ENCODE results near the gene SRSF1.

The SRSF1 gene

DNA sequence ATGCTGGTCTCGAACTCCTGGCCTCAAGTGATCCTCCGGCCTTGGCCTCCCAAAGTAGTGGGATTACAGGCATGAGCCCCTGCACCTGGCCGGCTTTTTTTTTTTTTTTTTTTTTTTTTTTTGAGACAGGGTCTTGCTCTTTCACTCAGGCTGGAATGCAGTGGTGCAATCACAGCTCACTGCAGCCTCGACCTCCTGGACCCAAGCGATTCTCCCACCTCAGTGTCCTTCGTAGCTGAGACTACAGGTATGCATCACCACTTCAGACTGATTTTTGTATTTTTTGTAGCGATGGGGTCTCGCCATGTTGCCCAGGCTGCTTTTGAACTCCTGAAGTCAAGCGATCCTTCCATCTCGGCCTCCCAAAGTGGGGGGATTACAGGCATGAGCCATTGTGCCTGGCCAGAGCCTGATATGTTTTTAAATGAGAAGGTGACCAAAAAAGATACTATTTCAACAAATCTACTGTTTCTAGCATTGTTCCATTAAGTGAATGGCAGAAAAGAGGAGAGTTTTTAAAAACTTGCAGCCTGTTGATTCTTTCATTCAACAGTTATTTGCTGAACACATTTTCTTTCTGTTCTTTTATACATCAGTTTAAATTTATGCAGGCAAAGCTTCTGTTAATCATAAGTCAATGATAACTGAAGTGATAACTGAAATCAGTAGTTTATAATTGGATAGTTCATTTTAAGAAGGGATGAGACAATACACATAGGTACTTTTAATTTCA is 3.2 kb upstream of the SRSF1 start:
- DNase-seq, result no peak

DNA sequence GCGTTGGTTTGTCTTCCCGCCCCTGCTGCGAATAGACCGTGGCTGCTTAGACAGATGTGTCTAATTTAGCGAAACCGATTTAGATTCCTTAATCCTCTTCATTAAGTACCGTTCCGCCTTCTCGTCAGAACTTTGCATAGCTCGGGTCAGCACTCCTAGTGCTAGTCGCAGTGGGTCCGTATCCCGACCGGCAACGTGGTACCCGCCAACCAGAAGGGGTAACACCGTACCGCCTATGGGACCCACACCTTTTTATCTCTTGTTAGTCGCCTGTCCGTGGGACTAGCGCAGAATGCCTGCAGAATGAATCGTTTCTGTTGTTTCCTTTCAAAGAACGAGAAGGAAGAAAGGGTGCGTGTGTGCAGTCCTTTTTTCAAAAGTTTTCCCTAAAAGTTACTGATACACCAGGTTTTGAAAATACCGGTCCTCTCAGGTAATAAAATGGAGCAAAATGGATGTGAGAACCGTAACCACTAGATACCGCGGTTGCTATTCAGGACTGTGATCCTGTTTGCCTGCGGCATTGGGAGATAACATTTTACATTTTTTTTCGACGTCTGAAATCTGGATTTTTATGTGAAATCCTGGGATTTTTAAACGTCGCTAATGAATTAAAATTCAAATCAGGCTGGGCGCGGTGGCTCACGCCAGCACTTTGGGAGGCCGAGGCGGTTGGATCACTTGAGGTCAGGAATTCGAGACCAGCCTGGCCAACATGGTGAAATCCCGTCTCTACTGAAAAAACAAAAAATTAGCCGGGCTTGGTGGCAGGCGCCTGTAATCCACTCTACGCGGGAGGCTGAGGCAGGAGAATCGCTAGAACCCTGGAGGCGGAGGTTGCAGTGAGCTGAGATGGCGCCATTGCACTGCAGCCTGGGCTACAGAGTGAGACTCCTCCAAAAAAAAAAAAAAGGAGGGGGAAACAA is 998 bp upstream of the SRSF1 start:
- no peak for DNase-seq

DNA sequence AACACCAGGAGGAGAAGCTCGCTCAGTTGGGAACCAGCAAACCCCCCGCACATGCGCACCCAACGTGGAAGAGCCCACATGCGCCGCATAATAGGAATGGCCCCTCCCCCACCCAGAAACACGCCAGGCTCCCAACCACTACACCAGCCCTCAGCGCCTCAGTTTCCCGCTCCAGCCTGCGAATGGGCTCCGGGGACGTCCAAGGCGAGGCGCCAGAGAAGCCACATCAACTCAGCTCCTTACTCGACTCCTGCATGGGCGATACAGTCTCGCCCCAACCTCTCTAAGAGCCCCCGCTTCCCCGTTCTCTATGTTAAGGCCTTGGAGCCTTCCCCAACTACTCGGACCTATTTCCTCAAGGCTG is 504 bp downstream of the SRSF1 start:
- DNase-seq, result peak; percentile 54

DNA sequence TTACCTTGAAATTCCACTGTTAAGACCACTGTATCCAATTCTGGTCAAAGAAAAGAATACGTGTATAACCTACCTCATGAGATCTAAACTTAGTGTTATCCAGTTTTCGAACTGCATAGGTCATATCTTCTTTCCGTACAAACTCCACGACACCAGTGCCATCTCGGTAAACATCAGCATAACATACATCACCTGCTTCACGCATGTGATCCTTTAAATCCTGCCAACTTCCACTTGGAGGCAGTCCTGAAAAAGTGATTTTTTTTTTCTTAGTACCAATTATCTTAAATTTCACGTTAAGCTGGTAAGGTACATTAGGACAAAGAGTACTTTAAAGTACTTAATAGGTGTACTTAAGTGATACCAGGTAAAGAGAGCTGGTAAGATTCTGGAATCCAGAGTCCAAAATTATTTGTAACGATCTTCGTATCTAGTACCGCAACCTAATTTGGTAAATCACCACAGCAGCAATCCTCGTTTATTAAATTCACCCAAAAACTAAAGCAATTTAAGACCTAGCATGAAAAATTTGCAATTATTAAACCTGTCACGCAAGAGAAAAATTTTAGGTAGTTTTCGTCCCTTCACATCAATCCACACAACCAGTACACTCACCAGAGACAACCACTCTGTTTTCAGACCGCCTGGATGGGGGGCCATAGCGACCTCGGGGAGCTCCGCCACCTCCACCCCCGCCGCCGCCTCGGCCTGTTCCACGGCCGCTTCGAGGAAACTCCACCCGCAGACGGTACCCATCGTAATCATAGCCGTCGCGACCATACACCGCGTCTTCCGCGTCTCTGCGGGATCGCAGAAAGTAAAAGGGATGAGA is 1.1 kb downstream of the SRSF1 start:
- no peak for DNase-seq

DNA sequence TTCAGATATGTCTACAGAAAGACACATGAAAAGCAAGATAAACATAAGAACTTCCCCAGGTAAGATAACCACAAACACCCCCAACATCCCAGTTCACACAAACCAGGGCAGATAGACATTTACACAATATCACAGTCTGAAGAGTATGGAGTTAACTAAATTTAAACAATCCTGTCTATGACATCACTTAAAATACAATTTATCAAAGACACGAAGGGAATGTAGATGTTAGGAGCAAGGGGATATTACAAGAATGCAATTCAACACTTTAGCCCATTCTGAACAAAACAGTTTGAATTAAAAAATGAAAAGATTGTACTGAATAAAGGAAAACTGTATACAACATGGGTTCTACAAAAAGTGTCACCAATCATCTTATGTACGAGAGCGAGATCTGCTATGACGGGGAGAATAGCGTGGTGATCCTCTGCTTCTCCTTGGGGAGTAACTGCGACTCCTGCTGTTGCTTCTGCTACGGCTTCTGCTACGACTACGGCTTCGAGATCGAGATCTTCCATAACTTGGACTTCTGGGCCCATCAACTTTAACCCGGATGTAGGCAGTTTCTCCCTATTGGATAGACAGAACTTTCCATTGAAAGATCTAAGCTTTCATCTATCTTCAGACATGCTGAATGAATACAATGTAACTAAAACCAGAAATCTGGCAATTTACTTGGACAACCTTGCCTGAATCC is 1.9 kb downstream of the SRSF1 start:
- no peak for DNase-seq

DNA sequence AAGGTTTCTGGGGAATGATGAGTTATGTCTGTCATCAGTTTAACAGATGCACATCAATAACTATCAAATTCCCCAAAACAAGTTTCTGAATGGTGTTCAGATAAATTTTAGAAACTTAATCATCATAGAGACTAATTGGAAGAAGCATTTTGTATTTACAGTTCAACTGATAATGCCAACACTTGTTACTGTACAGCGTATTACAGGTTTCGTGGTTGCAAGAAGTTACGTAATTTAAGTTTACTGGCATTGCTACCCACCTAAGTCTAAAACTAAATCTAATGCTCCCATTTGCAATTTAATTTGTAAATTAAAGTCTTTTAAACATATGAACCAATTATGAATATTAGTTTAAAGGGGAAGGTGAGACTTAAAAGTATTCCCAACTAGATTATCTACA is 3.0 kb downstream of the SRSF1 start:
- no peak for DNase-seq

DNA sequence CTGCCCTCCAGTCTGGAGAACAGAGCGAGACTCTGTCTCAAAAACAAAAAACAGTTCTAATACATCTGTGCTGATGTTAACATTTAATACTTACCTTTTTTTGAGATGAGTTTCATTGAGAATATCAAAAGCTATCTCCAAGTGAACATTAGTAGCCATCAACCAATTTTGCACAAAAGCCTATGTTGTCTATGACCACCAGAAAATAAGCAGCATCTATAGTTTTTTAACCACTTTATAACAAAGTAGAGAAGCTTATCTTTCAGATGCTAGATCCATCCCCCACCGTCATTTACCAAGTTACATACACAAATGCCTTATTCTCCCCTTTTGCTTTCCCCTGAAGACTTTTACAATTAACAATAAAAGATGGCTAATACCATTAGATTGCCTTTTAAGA is 4.1 kb downstream of the SRSF1 start:
- DNase-seq, result no peak

DNA sequence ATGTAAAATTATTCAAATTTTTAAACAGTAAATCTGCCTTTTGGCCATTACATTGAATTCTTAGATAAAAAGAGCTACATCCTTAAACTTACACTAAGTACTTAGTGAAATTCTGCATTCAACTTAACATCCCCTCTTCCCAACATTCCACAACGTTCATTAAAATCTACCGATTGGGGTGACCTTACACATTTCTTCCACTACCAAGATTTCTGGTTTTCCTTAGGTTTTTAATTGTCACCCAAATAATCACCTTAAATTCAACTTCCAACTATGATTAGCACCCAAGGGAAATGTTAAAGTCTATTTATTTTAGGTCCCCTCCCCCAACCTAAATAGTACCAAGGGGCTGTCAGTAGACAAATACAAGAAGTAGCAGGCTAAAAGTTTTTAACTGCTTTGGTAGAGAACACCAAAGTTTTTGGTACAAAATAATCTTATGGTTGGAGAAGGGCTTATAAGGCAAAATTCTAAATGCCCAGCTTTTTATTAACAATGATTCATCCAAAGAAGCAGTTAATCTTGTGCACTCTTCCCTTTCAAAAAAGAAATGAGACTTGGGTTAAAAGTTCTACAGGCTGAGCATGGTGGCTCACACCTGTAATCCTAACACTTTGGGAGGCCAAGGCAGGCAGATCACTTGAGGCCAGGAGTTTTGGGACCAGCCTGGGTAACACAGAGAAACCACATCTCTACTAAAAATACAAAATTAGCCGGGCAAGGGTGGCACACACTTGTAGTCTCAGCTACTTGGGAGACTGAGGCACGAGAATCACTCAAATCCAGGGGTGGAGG is 4.7 kb downstream of the SRSF1 start:
- no peak for DNase-seq

DNA sequence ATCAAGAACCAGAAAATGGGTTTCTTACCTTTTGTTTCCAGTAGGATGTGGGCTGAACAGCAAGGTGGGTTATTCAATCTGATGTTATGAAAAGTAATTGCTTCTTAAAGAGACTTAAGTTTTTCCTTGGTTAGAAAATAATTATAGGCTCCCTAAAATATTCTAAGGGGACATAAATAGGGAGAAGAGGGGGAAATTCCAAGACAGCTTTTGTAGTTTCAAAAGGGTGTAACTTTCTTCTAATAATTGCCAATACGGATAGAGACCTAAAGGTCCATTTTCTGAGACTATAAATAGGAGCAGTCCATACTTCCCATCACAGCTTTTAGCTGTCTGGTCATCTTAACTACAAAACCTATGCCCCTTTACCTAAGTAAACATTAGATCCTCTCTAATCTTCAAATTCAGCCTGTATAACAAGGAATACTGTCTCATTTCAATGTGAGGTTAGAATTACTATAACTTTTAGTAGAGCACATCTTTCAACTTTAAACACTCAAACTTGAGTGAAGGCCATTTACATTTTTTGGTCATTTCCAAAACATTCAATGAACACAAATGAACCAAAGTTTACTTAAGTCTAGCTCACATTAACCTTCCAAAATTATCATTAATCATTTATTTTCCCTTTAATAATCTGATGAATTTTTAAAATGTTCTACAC is 5.5 kb downstream of the SRSF1 start:
- no peak for DNase-seq

DNA sequence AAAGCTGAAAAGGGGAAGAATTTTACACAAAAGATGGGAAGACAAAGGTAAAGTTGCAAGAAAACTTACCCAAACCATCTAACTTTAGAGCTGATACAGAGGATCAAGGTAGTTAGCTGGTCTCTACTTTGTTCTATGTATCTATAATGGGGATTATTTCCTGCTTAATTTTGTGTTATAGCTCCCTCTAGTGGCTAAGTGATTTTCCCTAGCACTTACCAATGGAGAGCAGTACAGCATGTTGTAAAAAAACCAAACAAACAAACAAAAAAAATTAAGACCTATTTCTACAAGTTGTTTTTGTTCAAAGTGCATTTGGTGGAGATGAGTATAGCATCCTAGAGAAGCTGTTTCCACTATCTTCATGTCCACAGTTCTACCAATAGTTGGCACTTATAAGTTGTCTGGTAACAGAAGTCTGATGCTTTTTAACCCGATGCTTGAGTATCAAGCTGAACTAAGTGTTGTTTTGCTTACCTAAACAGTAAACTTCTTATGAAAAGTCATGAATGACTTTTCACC is 7.5 kb downstream of the SRSF1 start:
- DNase-seq, result peak; percentile 17

DNA sequence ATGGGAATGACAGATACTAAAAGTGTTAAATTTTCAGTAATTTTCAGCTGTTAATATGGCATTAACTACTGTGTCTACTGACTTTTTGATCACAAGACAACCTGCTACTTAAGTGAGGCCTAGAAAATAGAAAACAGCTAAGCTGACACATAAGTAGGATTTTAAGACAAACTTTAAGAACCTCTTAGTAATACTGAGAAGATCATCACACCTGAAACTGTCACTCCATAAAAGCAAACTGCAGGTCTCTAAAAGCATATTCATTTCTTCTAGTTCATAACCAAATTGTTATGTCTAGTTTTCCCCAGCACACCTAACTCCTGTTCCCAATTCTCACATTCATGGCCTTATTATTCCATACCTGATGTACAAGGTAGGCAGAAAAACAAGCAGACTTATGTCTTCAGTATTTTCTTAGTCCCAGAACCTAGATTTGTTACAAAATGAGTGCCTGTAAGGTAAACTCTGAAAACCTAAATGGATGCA is 8.0 kb downstream of the SRSF1 start:
- no peak for DNase-seq

DNA sequence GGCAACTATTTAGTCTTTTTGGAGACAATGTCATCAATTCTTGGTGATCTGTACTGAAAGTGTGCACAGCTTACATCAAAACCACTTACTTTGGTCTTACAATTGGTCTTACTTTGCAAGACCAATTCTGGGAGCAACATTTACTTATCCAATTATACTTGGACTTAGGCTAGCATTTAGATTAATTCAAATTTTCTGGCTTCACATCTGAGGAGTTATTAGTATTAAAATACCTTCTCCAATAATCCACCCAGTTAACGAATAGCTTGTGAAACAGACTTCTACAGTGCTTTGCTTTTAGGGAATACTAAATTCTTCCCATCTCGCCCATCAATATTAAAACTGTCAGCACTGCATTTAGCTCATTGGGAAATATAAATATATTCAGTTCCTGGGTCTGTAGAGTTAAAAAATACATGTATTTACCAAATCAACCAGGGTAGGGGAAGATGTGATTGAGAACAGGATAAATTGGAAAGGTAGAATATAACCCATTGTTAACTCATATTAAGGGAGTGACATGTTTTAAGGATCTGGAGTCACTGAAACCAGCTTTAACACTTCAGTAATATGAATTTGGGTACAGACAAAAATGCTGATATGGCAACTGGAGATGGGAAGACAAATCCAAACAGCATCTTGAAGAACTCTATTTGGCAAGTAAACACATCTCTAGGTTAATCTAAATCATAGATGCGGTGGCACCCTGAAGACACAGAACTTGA is 9.8 kb downstream of the SRSF1 start:
- DNase-seq, result no peak

DNA sequence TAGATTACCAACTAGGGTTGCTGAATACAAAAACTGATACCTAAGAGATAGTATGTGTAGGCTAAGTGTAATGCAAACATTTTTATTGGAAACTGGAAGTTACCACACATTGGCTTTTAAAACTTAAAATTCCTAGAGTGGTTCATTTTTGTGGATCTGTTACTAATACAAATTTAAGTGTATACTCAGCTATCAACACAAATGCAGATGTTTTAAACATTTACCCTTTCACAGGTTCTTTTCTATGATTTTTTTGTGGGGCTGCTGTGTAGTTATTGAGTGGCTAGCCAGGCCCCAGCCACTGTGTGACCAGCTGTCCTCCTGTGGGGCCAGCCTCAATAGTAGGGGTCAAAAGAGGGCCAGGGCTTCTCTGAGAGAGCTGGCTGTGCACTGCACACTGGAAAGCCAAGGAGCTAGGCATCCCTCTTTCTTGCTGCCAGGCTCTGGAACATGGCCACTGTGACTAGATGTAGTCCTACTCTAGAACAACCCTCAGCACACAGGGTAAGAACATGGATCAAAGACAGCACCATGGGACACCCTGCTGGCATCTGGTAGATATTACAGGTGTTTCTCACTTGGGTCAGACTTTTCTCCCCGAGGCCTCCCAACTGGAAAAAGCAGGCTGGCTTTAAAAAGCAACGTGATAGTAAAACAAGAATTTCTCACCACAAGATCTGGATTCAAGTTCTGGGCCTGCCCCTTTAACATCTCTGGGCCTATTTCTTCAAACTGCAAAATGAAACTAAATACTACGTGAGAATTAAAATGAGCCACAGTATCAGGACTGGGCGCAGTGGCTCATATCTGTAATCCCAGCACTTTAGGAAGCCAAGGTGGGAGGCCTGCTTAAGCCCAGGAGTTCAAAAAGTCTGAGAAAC is 11.7 kb downstream of the SRSF1 start:
- DNase-seq, result peak; percentile 74

DNA sequence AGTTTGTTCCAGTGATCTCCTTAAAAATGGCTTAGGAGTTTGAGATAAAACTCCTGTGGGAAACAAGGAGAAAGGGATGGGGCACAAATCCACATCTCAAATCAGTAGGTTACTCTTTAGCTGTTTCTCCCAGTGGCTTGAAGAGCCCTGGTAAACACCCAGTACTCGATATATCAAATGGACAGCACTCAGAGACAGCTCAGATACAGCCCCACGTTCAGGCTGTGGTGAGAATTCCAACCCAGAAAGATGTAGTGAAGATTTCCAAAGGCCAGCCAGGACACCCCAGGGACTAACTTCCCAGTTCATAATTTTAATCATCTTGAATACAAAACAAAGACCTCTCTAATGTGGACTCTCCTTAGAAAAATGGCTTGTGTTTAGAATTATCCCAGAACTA is 12.6 kb downstream of the SRSF1 start:
- DNase-seq, result no peak

DNA sequence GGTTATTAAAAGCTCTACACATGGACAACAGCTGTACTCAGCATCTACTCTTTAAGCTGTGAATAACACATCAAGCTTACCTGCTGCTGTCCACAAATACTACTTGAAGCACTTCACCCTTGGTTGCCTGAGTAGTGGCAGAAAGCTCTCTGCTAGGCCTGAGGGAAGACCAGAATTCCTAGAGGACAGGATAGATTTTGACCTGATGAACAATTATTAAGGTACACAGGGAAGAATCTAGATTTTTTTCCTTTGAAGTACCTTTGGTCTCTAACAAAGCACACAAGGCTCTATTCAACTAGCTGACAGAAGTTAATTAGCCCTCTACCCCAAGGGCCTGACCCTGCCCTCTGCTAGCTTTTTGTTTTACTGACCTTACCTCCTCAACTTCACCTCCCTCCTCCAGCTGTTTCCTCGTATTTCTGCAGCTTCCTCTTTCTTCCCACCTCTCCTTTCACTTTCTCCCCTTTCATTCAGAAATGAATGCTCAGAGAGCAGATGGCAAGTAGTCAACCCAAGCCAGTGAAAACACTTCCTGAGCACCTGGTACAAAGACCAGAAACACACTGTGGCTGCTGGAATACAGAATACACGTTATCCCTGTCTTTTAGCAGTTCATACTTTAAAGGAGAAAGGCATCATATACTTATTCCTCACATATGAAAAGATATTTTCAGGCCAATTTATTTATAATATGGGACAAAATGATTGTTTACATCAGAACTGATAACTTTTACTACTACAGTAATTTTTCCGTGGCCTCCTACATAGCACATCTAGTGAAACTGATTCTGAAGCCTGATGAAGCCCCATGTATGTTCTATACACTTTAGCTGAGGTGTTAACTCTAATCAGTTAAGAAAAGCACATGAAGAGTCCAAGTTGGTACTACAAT is 13.3 kb downstream of the SRSF1 start:
- DNase-seq, result peak; percentile 79

DNA sequence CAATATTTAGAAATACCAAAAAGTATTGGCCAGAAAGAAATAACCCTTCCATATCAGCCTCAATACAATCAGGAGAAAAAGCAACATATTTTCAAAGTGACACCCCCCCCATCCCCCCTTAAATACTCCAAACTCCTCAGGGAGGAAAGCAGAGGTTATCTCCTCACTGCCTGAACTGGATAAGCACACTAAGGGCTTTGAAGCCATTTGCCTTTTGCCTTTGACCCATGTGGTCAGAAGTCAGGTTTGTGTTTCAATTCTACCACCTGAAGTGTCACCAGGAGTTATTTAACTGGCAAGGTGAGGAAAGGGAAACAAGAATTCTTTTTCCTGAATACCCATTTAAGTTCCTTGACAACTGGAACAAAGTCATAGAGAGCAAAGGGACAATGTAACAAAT is 15.5 kb downstream of the SRSF1 start:
- no peak for DNase-seq

DNA sequence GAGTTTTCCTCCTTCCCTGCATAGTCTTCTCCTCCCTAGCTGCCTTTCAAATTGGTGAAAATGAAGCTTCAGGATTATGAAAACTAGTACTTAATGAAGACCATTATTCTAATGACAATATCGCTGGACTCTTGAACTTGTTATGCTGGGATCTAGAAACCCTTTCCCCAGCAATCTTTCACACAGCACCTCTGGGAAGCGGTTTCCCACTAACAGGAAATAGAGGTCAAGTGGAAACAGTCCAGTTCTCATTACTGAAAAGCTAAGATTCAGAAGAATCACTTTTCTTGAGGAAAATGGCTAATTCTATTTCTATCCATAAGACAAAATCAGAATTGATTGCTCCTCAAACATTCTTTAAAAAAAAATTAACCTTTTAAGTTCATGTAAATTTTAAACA is 17.0 kb downstream of the SRSF1 start:
- no peak for DNase-seq

Data from NCI-H510A (cell line).